HepG2 (cell line): ENCODE results near the gene COG5. TPM values are rescaled to one million over a fixed set of nuclear protein-coding genes. Genes with fewer than 3 reads are reported as not detected.

Source experiments
- ATAC-seq: fragments of 200-7000 bp; cut with Tn5 transposase; 3 replicates; pipeline ENCODE4 v1.9.1; 2020; ENCODE audit warnings: mild to moderate bottlenecking, moderate library complexity
- BruUV-seq: library from RNA; stranded (reverse); fragments of 400-500 nt; replicated peaks from 2 replicates; lab custom pipeline; 2021; lab: Mats Ljungman, UMichigan
- CTCF ChIA-PET: fragments of 300-600 bp; formaldehyde crosslinking; extraction: SDS; loops from one replicate; lab custom pipeline; 2021; ENCODE audit warnings: low total read pairs, inconsistent platforms, low intra/inter-chr PET ratio; lab: Yijun Ruan, JAX
- POLR2A ChIA-PET: fragments of 350-600 bp; sonication (Branson Sonifier 250); formaldehyde crosslinking; loops from one replicate; lab custom pipeline; 2020; ENCODE audit warnings: antibody characterized with exemption, inconsistent platforms; lab: Yijun Ruan, JAX
- DNase-seq: peaks from one replicate; pipeline ENCODE4 v3.0.0-alpha.2; 2015; ENCODE audit warnings: low spot score
- FAIRE-seq: peaks from 3 replicates; lab custom pipeline; 2011; peaks lifted over from hg19 to GRCh38; lab: Jason Lieb, UNC
- H2AFZ ChIP-seq: one replicate; pipeline ENCODE4 v1.6.1; 2011; ENCODE audit warnings: low read length, inconsistent platforms
- H3K27ac ChIP-seq: fragments of 300-600 bp; 3 replicates; pipeline ENCODE4 v1.8.0; 2011; ENCODE audit warnings: mixed run types, mild to moderate bottlenecking, mixed read lengths, low read length, inconsistent platforms; ENCODE audit not compliant: insufficient read depth; ENCODE audit errors: extremely low read length
- H3K27me3 ChIP-seq, 2 experiments: fragments of 200-600 bp in 1 of 2; 2 replicates in 1 of 2; 3 replicates in 1 of 2; pipeline versions ENCODE4 v1.6.0 to v1.8.0; 2011; ENCODE audit warnings: low read length in 2 of 2, mild to moderate bottlenecking in 2 of 2, moderate library complexity in 2 of 2, inconsistent platforms in 1 of 2; ENCODE audit not compliant: insufficient read depth in 2 of 2, control insufficient read depth in 1 of 2
- H3K36me3 ChIP-seq, 2 experiments: fragments of 200-600 bp in 1 of 2; replicated peaks in 1 of 2; 2 replicates in 1 of 2; 3 replicates in 1 of 2; pipeline versions ENCODE4 v1.5.1 to v1.8.0; 2011; ENCODE audit warnings: low read length in 2 of 2, inconsistent platforms in 1 of 2; ENCODE audit not compliant: insufficient read depth in 2 of 2, control insufficient read depth in 1 of 2
- H3K4me1 ChIP-seq: 2 replicates; pipeline ENCODE4 v1.5.1; 2012; ENCODE audit warnings: low read length, inconsistent platforms; ENCODE audit not compliant: insufficient read depth
- H3K4me2 ChIP-seq: 2 replicates; pipeline ENCODE4 v1.6.0; 2011; ENCODE audit warnings: low read depth, low read length, inconsistent platforms
- H3K4me3 ChIP-seq, 3 experiments: fragments of 200-600 bp in 1 of 3; sonication (generic), shearing (Covaris generic) in 1 of 3; replicated peaks in 1 of 3; 2 replicates each; pipeline ENCODE4 v1.5.1; 2011 to 2016; ENCODE audit warnings: low read length in 3 of 3, inconsistent platforms in 2 of 3, low read depth in 2 of 3, mild to moderate bottlenecking in 2 of 3, control low read depth in 1 of 3, mixed read lengths in 1 of 3; ENCODE audit not compliant: insufficient read depth in 1 of 3
- H3K79me2 ChIP-seq: one replicate; pipeline ENCODE4 v1.6.1; 2011; ENCODE audit warnings: low read length, inconsistent platforms; ENCODE audit not compliant: insufficient read depth
- H3K9ac ChIP-seq: 2 replicates; pipeline ENCODE4 v1.6.0; 2011; ENCODE audit warnings: mild to moderate bottlenecking, low read depth, low read length, inconsistent platforms; ENCODE audit not compliant: insufficient read depth
- H3K9me3 ChIP-seq: 2 replicates; pipeline ENCODE4 v1.5.1; 2012; ENCODE audit warnings: mild to moderate bottlenecking, low read length
- H4K20me1 ChIP-seq: 2 replicates; pipeline ENCODE4 v1.6.0; 2011; ENCODE audit warnings: inconsistent platforms, mild to moderate bottlenecking, low read length, moderate library complexity; ENCODE audit not compliant: insufficient read depth
- ATF2 ChIP-seq: sonication (generic); formaldehyde crosslinking; IDR thresholded peaks from 2 replicates; pipeline ENCODE4 v1.4.0; 2020; ENCODE audit warnings: missing genetic modification reagents
- ATF5 ChIP-seq: sonication (generic); formaldehyde crosslinking; IDR thresholded peaks from 2 replicates; pipeline ENCODE4 v1.4.0; 2020; ENCODE audit warnings: mild to moderate bottlenecking, low read depth, missing genetic modification reagents
- KLF12 ChIP-seq: sonication (generic); formaldehyde crosslinking; IDR thresholded peaks from 2 replicates; pipeline ENCODE4 v1.4.0; 2020; ENCODE audit warnings: missing genetic modification reagents, borderline replicate concordance
- MYNN ChIP-seq: sonication (generic); formaldehyde crosslinking; IDR thresholded peaks from 2 replicates; pipeline ENCODE4 v1.4.0; 2020; ENCODE audit warnings: mild to moderate bottlenecking, low read depth, missing genetic modification reagents
- NFYC ChIP-seq: IDR thresholded peaks from 2 replicates; pipeline ENCODE4 v1.6.1; 2016; ENCODE audit warnings: missing genetic modification reagents, missing compliant biosample characterization
- SKIL ChIP-seq: sonication (generic); formaldehyde crosslinking; IDR thresholded peaks from 2 replicates; pipeline ENCODE4 v1.8.0; 2022; ENCODE audit warnings: missing genetic modification reagents, mild to moderate bottlenecking, moderate library complexity, borderline replicate concordance
- SPEN ChIP-seq: sonication (generic); formaldehyde crosslinking; IDR thresholded peaks from 2 replicates; pipeline ENCODE4 v1.5.1; 2020; ENCODE audit warnings: low read depth, mild to moderate bottlenecking, missing genetic modification reagents
- ZFP91 ChIP-seq: sonication (generic); formaldehyde crosslinking; IDR thresholded peaks from 2 replicates; pipeline ENCODE4 v1.9.0; 2022; ENCODE audit warnings: missing genetic modification reagents, mild to moderate bottlenecking, borderline replicate concordance
- ZMYM4 ChIP-seq: sonication (generic); formaldehyde crosslinking; IDR thresholded peaks from 2 replicates; pipeline ENCODE4 v1.8.1; 2023; ENCODE audit warnings: mild to moderate bottlenecking, missing genetic modification reagents
- ZNF10 ChIP-seq: sonication (generic); formaldehyde crosslinking; IDR thresholded peaks from 2 replicates; pipeline ENCODE4 v1.4.0; 2020; ENCODE audit warnings: mild to moderate bottlenecking, low read depth, missing genetic modification reagents, borderline replicate concordance
- ZNF12 ChIP-seq: sonication (generic); formaldehyde crosslinking; IDR thresholded peaks from 2 replicates; pipeline ENCODE4 v1.5.0; 2020; ENCODE audit warnings: missing genetic modification reagents
- ZNF274 ChIP-seq: sonication (generic); formaldehyde crosslinking; IDR thresholded peaks from 2 replicates; pipeline ENCODE4 v1.5.1; 2020; ENCODE audit warnings: mild to moderate bottlenecking, missing genetic modification reagents
- ZNF3 ChIP-seq: IDR thresholded peaks from 2 replicates; pipeline ENCODE4 v1.7.0; 2017; ENCODE audit warnings: inconsistent platforms
- ZNF468 ChIP-seq: sonication (generic); formaldehyde crosslinking; IDR thresholded peaks from 2 replicates; pipeline ENCODE4 v1.8.0; 2022; ENCODE audit warnings: mild to moderate bottlenecking, moderate library complexity, missing genetic modification reagents
- ZNF552 ChIP-seq: sonication (generic); formaldehyde crosslinking; IDR thresholded peaks from 2 replicates; pipeline ENCODE4 v1.9.0; 2022; ENCODE audit warnings: missing genetic modification reagents, mild to moderate bottlenecking, borderline replicate concordance
- ZNF879 ChIP-seq: sonication (generic); formaldehyde crosslinking; IDR thresholded peaks from 2 replicates; pipeline ENCODE4 v1.8.1; 2023; ENCODE audit warnings: missing genetic modification reagents
- WGBS: methylation state at CpG from one replicate; pipeline ENCODE4 v1.1.6; 2017; ENCODE audit warnings: low lambda C conversion rate; 5-methylcytosine and 5-hydroxymethylcytosine counted together
- in situ Hi-C: cut with HindIII; loops from 2 replicates; pipeline ENCODE4 v1.10.0; 2017; ENCODE audit warnings: low pct_unique_long_range_greater_than_20kb; ENCODE audit not compliant: extremely low pct_ligation_motif_present
- intact Hi-C: fragments of 100-400 bp; cut with micrococcal nuclease; formaldehyde crosslinking; loops from one replicate; pipeline ENCODE4 v1.10.0; 2022; ENCODE audit not compliant: unreplicated experiment
- polyA plus RNA-seq, 8 experiments: library from polyadenylated mRNA; depleted of rRNA in 3 of 8; stranded (reverse) in 7 of 8; unstranded in 1 of 8; fragments of >200 nt; fragmentation: Illumina TruSeq in 4 of 8; extraction: Trizol in 4 of 8; gene quantifications; 2 replicates each; pipeline versions ENCODE4 v1.2.1 to v1.2.3, GENCODE V29; 2011 to 2016; ENCODE audit warnings: low read depth in 4 of 8, missing spikeins in 1 of 8, mixed read lengths in 1 of 8; ENCODE audit not compliant: insufficient read depth in 1 of 8
- total RNA-seq, 5 experiments: library from RNA; depleted of rRNA; stranded (reverse); fragments of >200 nt; fragmentation: Illumina TruSeq; extraction: Trizol; gene quantifications; 2 replicates each; pipeline ENCODE4 v1.2.3, GENCODE V29; 2016; ENCODE audit warnings: low read depth in 1 of 5

COG5 gene
- total and polyA plus RNA-seq, 2 of the 13 experiments (the other 11 are each of a cell fraction or from before 2014, with no cell fraction given) = 20.4 to 31.3 TPM

- no peak for TF ChIP-seq NFYC (CRISPR knock-in tag)
- no peak for TF ChIP-seq ZNF552 (CRISPR knock-in tag)
- no peak for TF ChIP-seq ZNF879 (CRISPR knock-in tag)
Observed at GRCh38 chr7:107255602-107256001, 308.1 kb downstream of the COG5 start (continued).

- Histone ChIP-seq H3K79me2 (no peaks in the 10 kb centered on the region), H3K27me3 (no peaks in the 10 kb centered on the region), H3K36me3 (0 out of 5 replicates have a peak, but pooled peaks cover 0 to 1% of the 10 kb centered on the region in 2 experiments), H3K9ac (no peak overlapping the region), H3K9me3 (no peaks in the 10 kb centered on the region), H4K20me1 (no peaks in the 10 kb centered on the region; the same call in 1 of the 2 replicates), H3K4me1 (peaks cover 9% of the 10 kb centered on the region; the same call in 1 of the 2 replicates), H2AFZ (no peak overlapping the region), H3K4me2 (no peak overlapping the region), H3K4me3 (no peak overlapping the region), H3K27ac (no peak overlapping the region)
- in situ Hi-C loops = no loop called here
- FAIRE-seq = no peak
- TF ChIP-seq ATF5 (no peak), SPEN (CRISPR knock-in tag) (no peak), KLF12 (CRISPR knock-in tag) (no peak), ATF2 (CRISPR knock-in tag) (no peak), ZNF3 (no peak), ZNF274 (CRISPR knock-in tag) (no peak), SKIL (CRISPR knock-in tag) (no peak), ZFP91 (CRISPR knock-in tag) (no peak), ZMYM4 (CRISPR knock-in tag) (no peak), ZNF12 (CRISPR knock-in tag) (no peak), ZNF468 (CRISPR knock-in tag) (no peak), MYNN (CRISPR knock-in tag) (no peak), ZNF10 (CRISPR knock-in tag) (no peak)
- POLR2A ChIA-PET = no interaction called here
- no peak for DNase-seq
- BruUV-seq = no TSS peak
- ATAC-seq = no peak
- WGBS = 96% methylated on average over 5 of the region's 5 CpGs
- intact Hi-C loops = no loop called here
- CTCF ChIA-PET = no interaction called here
Observed at GRCh38 chr7:107254398-107254985, 309.2 kb downstream of the COG5 start.
